K562 (cell line): Measurements from ENCODE around the gene CACNA2D2. TPM values are rescaled to one million over a fixed set of nuclear protein-coding genes. Genes with fewer than 3 reads are reported as not detected.
A peak's percentile ranks its signal among the peaks of the same experiment; 100 is the strongest.

Experiments
- ATAC-seq: fragments of 200-7000 bp; cut with Tn5 transposase; 3 replicates; pipeline ENCODE4 v1.9.1; 2020; ENCODE audit warnings: moderate library complexity
- BruUV-seq: library from RNA; stranded (reverse); fragments of 400-500 nt; replicated peaks from 2 replicates; lab custom pipeline; 2021; lab: Mats Ljungman, UMichigan
- CTCF ChIA-PET: fragments of 300-600 bp; formaldehyde crosslinking; extraction: SDS; loops from one replicate; lab custom pipeline; 2021; ENCODE audit warnings: low intra/inter-chr PET ratio; lab: Yijun Ruan, JAX
- POLR2A ChIA-PET: fragments of 300-600, 350-650 bp; sonication (Branson Sonifier 250); formaldehyde crosslinking; extraction: SDS; loops from one replicate; lab custom pipeline; 2021; ENCODE audit warnings: antibody characterized with exemption, inconsistent platforms; lab: Yijun Ruan, JAX
- DNase-seq, 4 experiments: peaks; one replicate each; pipeline versions ENCODE4 v3.0.0 to v3.0.0-alpha.2; 2011 to 2018; ENCODE audit warnings: low spot score in 3 of 4, mixed read lengths in 3 of 4; ENCODE audit errors: extremely low read depth in 1 of 4
- FAIRE-seq: peaks from 2 replicates; lab custom pipeline; 2011; peaks lifted over from hg19 to GRCh38; lab: Jason Lieb, UNC
- H2AFZ ChIP-seq: 2 replicates; pipeline ENCODE4 v1.6.0; 2011; ENCODE audit warnings: low read depth, low read length, control low read depth, inconsistent platforms
- H3K27ac ChIP-seq: fragments of 200-600 bp; 3 replicates; pipeline ENCODE4 v1.8.0; 2011; ENCODE audit warnings: low read depth, mild to moderate bottlenecking, control low read depth, inconsistent platforms, low read length, moderate library complexity, mixed read lengths; ENCODE audit errors: extremely low read depth
- H3K27me3 ChIP-seq, 2 experiments: fragments of 300-600 bp in 1 of 2; 2 replicates in 1 of 2; 3 replicates in 1 of 2; pipeline versions ENCODE4 v1.6.0 to v1.8.0; 2011; ENCODE audit warnings: inconsistent platforms in 2 of 2, low read length in 2 of 2, mild to moderate bottlenecking in 1 of 2, mixed read lengths in 1 of 2, moderate library complexity in 1 of 2; ENCODE audit not compliant: control insufficient read depth in 2 of 2, insufficient read depth in 2 of 2
- H3K36me3 ChIP-seq: fragments of 300-600 bp; 3 replicates; pipeline ENCODE4 v1.8.0; 2011; ENCODE audit warnings: mild to moderate bottlenecking, low read length, inconsistent platforms; ENCODE audit not compliant: control insufficient read depth, insufficient read depth
- H3K4me1 ChIP-seq, 2 experiments: fragments of 200-600 bp in 1 of 2; replicated peaks in 1 of 2; 2 replicates in 1 of 2; 3 replicates in 1 of 2; pipeline versions ENCODE4 v1.5.1 to v1.8.0; 2011; ENCODE audit warnings: inconsistent platforms in 2 of 2, low read length in 2 of 2, mild to moderate bottlenecking in 1 of 2, mixed read lengths in 1 of 2, moderate library complexity in 1 of 2; ENCODE audit not compliant: control insufficient read depth in 2 of 2, insufficient read depth in 2 of 2
- H3K4me2 ChIP-seq: 2 replicates; pipeline ENCODE4 v1.6.1; 2011; ENCODE audit warnings: low read length, control low read depth, inconsistent platforms, mixed read lengths; ENCODE audit not compliant: insufficient read depth
- H3K4me3 ChIP-seq: fragments of 200-600 bp; sonication (generic), shearing (Covaris generic); 2 replicates; pipeline ENCODE4 v1.5.1; 2016; ENCODE audit warnings: control low read depth, inconsistent platforms
- H3K79me2 ChIP-seq: fragments of 200-600 bp; 3 replicates; pipeline ENCODE4 v1.8.0; 2011; ENCODE audit warnings: low read length, inconsistent platforms; ENCODE audit not compliant: control insufficient read depth, insufficient read depth
- H3K9ac ChIP-seq, 2 experiments: 2 replicates each; pipeline versions ENCODE4 v1.6.0 to v1.6.1; 2011; ENCODE audit warnings: low read depth in 2 of 2, low read length in 2 of 2, control low read depth in 1 of 2, inconsistent platforms in 1 of 2, mild to moderate bottlenecking in 1 of 2, mixed read lengths in 1 of 2; ENCODE audit not compliant: insufficient read depth in 1 of 2
- H3K9me1 ChIP-seq: one replicate; pipeline ENCODE4 v1.6.0; 2011; ENCODE audit warnings: inconsistent platforms, mild to moderate bottlenecking, low read length, moderate library complexity; ENCODE audit not compliant: control insufficient read depth, insufficient read depth
- H3K9me3 ChIP-seq: replicated peaks from 2 replicates; pipeline ENCODE4 v1.5.1; 2011; ENCODE audit warnings: low read depth, low read length, inconsistent platforms; ENCODE audit not compliant: control insufficient read depth, insufficient read depth
- H4K20me1 ChIP-seq: replicated peaks from 2 replicates; pipeline ENCODE4 v1.6.1; 2011; ENCODE audit warnings: low read length, inconsistent platforms, mixed read lengths; ENCODE audit not compliant: control insufficient read depth, insufficient read depth
- ARNT ChIP-seq, 2 experiments: fragments of 450-650 bp; IDR thresholded peaks; 2 replicates each; pipeline ENCODE4 v1.6.1; 2016; ENCODE audit warnings: mild to moderate bottlenecking in 1 of 2
- CHCHD3 ChIP-seq: fragments of 250-450 bp; sonication (Bioruptor Pico); IDR thresholded peaks from 2 replicates; pipeline ENCODE4 v2.1.2; 2022; ENCODE audit warnings: mild to moderate bottlenecking
- DACH1 ChIP-seq: fragments of 450-650 bp; IDR thresholded peaks from 2 replicates; pipeline ENCODE4 v1.6.1; 2018; ENCODE audit not compliant: partially characterized antibody
- E2F6 ChIP-seq, 2 experiments: IDR thresholded peaks; 2 replicates each; pipeline ENCODE4 v1.6.1; 2011; ENCODE audit warnings: borderline replicate concordance in 1 of 2, control low read depth in 1 of 2, low read depth in 1 of 2, low read length in 1 of 2, mild to moderate bottlenecking in 1 of 2, mixed read lengths in 1 of 2, moderate library complexity in 1 of 2; ENCODE audit not compliant: insufficient read depth in 1 of 2, insufficient read length in 1 of 2, poor library complexity in 1 of 2, severe bottlenecking in 1 of 2; ENCODE audit errors: extremely low read depth in 1 of 2
- ELK3 ChIP-seq: fragments of 450-650 bp; formaldehyde crosslinking; IDR thresholded peaks from 2 replicates; pipeline ENCODE4 v1.4.0; 2020; ENCODE audit warnings: mild to moderate bottlenecking
- KDM1A ChIP-seq, 2 experiments: fragments of 450-650 bp; IDR thresholded peaks; 2 replicates each; pipeline ENCODE4 v1.6.1; 2016; ENCODE audit warnings: mild to moderate bottlenecking in 2 of 2
- MAX ChIP-seq: sonication (generic); formaldehyde crosslinking; IDR thresholded peaks from 2 replicates; pipeline ENCODE4 v1.9.0; 2022; ENCODE audit warnings: mild to moderate bottlenecking, missing genetic modification reagents
- MED1 ChIP-seq: sonication (generic); formaldehyde crosslinking; IDR thresholded peaks from 2 replicates; pipeline ENCODE4 v1.8.1; 2023; ENCODE audit warnings: missing genetic modification reagents, borderline replicate concordance
- MLLT1 ChIP-seq, 2 experiments: fragments of 450-650 bp; IDR thresholded peaks; 2 replicates each; pipeline ENCODE4 v1.6.1; 2016
- RAD21 ChIP-seq, 2 experiments: fragments of 250-450 bp in 1 of 2; fragments of 450-650 bp in 1 of 2; sonication (Bioruptor Pico) in 1 of 2; formaldehyde crosslinking in 1 of 2; IDR thresholded peaks in 1 of 2; conservative IDR thresholded peaks in 1 of 2; 2 replicates each; pipeline versions ENCODE4 v1.4.0 to v1.8.0; 2020 to 2022; ENCODE audit warnings: mild to moderate bottlenecking in 2 of 2, moderate library complexity in 1 of 2
- TFAP4 ChIP-seq: sonication (generic); formaldehyde crosslinking; IDR thresholded peaks from 2 replicates; pipeline ENCODE4 v1.8.0; 2022; ENCODE audit warnings: missing genetic modification reagents, mild to moderate bottlenecking, moderate library complexity, borderline replicate concordance
- THRAP3 ChIP-seq: fragments of 450-650 bp; IDR thresholded peaks from 2 replicates; pipeline ENCODE4 v1.6.1; 2016; ENCODE audit warnings: mild to moderate bottlenecking, inconsistent platforms, borderline replicate concordance
- TRIM24 ChIP-seq, 2 experiments: fragments of 450-650 bp; IDR thresholded peaks; 2 replicates each; pipeline ENCODE4 v1.6.1; 2016
- ZKSCAN1 ChIP-seq: fragments of 150-350 bp; IDR thresholded peaks from 2 replicates; pipeline ENCODE4 v1.6.1; 2016; ENCODE audit warnings: low read depth, low read length
- ZNF384 ChIP-seq: IDR thresholded peaks from 2 replicates; pipeline ENCODE4 v1.6.1; 2012; ENCODE audit warnings: low read depth, low read length, improper control_type of control experiment
- ZNF75A ChIP-seq: fragments of 450-650 bp; formaldehyde crosslinking; IDR thresholded peaks from 2 replicates; pipeline ENCODE4 v1.4.0; 2020; ENCODE audit warnings: mild to moderate bottlenecking
- WGBS: fragments of 100-300 bp; shearing (Covaris generic); methylation state at CpG from one replicate; pipeline ENCODE4 v1.1.6; 2016; ENCODE audit warnings: low coverage, mixed read lengths; ENCODE audit not compliant: insufficient coverage; ENCODE audit errors: missing lambda C conversion rate; 5-methylcytosine and 5-hydroxymethylcytosine counted together
- in situ Hi-C: fragments of 300-500 bp; cut with MboI; formaldehyde crosslinking; loops from 4 replicates; pipeline ENCODE4 v1.15.0; 2018; ENCODE audit warnings: inconsistent platforms, mixed read lengths
- intact Hi-C: fragments of 100-400 bp; cut with micrococcal nuclease; formaldehyde crosslinking; loops from 2 replicates; pipeline ENCODE4 v1.14.2; 2022
- polyA plus RNA-seq, 8 experiments: library from polyadenylated mRNA; depleted of rRNA in 4 of 8; stranded (reverse) in 5 of 8; unstranded in 3 of 8; fragments of >200 nt; fragmentation: Nextera tagmentation in 2 of 8; fragmentation: Illumina TruSeq in 1 of 8; extraction: Ambion mirVana in 2 of 8; extraction: Trizol in 1 of 8; gene quantifications; 2 replicates each; pipeline versions ENCODE4 v1.2.1 to v1.2.3, GENCODE V29; 2011 to 2014; ENCODE audit warnings: inconsistent platforms in 1 of 8, missing spikeins in 1 of 8
- total RNA-seq, 7 experiments: library from RNA; depleted of rRNA in 6 of 7; stranded (reverse); fragments of >200 nt in 6 of 7; fragmentation: Illumina TruSeq in 2 of 7; extraction: Trizol in 2 of 7; gene quantifications; 2 replicates each; pipeline versions ENCODE4 v1.2.1 to v1.2.3, GENCODE V29; 2011 to 2021; ENCODE audit warnings: low replicate concordance in 1 of 7

Gene CACNA2D2
- total and polyA plus RNA-seq, 9 of the 15 experiments (the other 6 are each of a cell fraction or from before 2014, with no cell fraction given), result 0.11 to 0.58 (median 0.36) TPM; not detected in 2

- peak overlapping the region in 1 of 2 experiments; percentile 79; a peak in 1 of 4 replicates for H3K9ac ChIP-seq
- H3K9me3 ChIP-seq, result no peaks in the 10 kb centered on the region
- no peaks in the 10 kb centered on the region for H3K36me3 ChIP-seq
- H4K20me1 ChIP-seq, result no peaks in the 10 kb centered on the region
- BruUV-seq, result no TSS peak
- POLR2A ChIA-PET, result interaction anchor here (0.7 to 1.6 kb wide), 9 partner anchors 9 to 77 kb away, joined by 3 to 10 read pairs (median 3); partner anchors contain the start of genes CYB561D2 and NPRL2
- CTCF ChIA-PET, result interaction anchor here (0.6 to 1.3 kb wide), 4 partner anchors 65 to 1002 kb away, joined by 3 to 10 read pairs (median 3); no protein-coding TSS in a partner anchor
- DNase-seq (peak in 2 of 4 experiments; percentile 49 to 73), FAIRE-seq (peak; percentile 71), ATAC-seq (peak; percentile 84)
- peaks cover 13 to 44% of the 10 kb centered on the region in 2 experiments; a peak in 4 of 5 replicates for H3K4me1 ChIP-seq
- 3% methylated on average over 11 of the region's 14 CpGs for WGBS
- H3K27ac ChIP-seq, result no peak overlapping the region
- intact Hi-C loops, result loop anchor here (5.0 kb wide), 1 partner anchor 172 kb away; no protein-coding TSS in a partner anchor
- H3K9me1 ChIP-seq, result no peaks in the 10 kb centered on the region
- no peaks in the 10 kb centered on the region for H3K27me3 ChIP-seq
- no peak overlapping the region for H3K4me3 ChIP-seq
- in situ Hi-C loops, result no loop called here
- H2AFZ ChIP-seq, result peak overlapping the region; percentile 72; the same call in 1 of the 2 replicates
- peak overlapping the region; percentile 50 for H3K4me2 ChIP-seq
- H3K79me2 ChIP-seq, result no peaks in the 10 kb centered on the region
- TF ChIP-seq KDM1A (IDR thresholded peaks at IDR 0.05) (no peak), ZNF75A (CRISPR knock-in tag) (no peak), TFAP4 (CRISPR knock-in tag) (0 out of 2 replicates have a peak, but pooled peaks have one; percentile 24), ELK3 (CRISPR knock-in tag) (no peak), TRIM24 (IDR thresholded peaks at IDR 0.05) (no peak), MLLT1 (IDR thresholded peaks at IDR 0.05) (no peak), ARNT (IDR thresholded peaks at IDR 0.05) (no peak), E2F6 (IDR thresholded peaks at IDR 0.05; ENCODE audit: borderline replicate concordance in 1 of 2, extremely low read depth in 1 of 2, insufficient read depth in 1 of 2, insufficient read length in 1 of 2, low read depth in 1 of 2, low read length in 1 of 2, poor library complexity in 1 of 2, severe bottlenecking in 1 of 2) (peak in 1 of 2 experiments; percentile 56), ZNF384 (peak; percentile 24; the same call in 1 of the 2 replicates), MAX (CRISPR knock-in tag) (peak; percentile 53; the same call in 1 of the 2 replicates), THRAP3 (no peak), CHCHD3 (no peak), ZKSCAN1 (no peak), MED1 (no peak), RAD21 (CRISPR knock-in tag; conservative IDR thresholded peaks at IDR 0.05 in 1 of 2, IDR thresholded peaks at IDR 0.05 in 1 of 2) (peak; percentile 70 to 74), DACH1 (no peak)
Measured at GRCh38 chr3:50370594-50370993, 132.8 kb downstream of the CACNA2D2 start.
